ENCODE data around the gene MS4A5.

DNA sequence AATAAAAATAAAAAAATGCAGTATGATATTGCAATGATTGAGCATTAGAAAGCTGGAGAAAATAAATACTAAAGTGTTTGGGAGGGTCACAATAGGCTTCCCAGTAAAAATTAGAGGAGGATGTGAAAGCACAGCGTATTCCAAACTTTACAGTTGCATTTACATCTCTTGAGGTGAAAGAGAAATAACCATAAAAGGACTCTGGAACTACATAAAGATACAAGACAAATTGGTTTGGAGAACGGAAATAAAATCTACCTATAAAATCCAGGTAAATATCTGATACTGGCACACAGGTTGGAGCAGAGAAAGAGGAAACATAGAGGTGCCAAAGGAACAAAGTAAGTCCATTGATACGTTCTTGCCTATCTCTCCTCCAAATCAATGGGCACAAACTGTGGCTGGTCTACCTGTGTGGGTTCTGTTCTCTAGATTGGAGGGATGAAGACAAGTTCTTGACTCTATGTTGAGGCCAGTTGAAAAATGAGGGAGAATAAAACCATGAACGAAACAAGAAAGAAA, 63.2 kb downstream of the MS4A5 start, which contains the start of gene MS4A12:
- TF ChIP-seq, protein P1, sequence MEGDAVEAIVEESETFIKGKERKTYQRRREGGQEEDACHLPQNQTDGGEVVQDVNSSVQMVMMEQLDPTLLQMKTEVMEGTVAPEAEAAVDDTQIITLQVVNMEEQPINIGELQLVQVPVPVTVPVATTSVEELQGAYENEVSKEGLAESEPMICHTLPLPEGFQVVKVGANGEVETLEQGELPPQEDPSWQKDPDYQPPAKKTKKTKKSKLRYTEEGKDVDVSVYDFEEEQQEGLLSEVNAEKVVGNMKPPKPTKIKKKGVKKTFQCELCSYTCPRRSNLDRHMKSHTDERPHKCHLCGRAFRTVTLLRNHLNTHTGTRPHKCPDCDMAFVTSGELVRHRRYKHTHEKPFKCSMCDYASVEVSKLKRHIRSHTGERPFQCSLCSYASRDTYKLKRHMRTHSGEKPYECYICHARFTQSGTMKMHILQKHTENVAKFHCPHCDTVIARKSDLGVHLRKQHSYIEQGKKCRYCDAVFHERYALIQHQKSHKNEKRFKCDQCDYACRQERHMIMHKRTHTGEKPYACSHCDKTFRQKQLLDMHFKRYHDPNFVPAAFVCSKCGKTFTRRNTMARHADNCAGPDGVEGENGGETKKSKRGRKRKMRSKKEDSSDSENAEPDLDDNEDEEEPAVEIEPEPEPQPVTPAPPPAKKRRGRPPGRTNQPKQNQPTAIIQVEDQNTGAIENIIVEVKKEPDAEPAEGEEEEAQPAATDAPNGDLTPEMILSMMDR (conservative IDR thresholded peaks at IDR 0.05; ENCODE audit: low read depth, low read length): no peak
- TF ChIP-seq EZH2 (IDR thresholded peaks at IDR 0.05; ENCODE audit: borderline replicate concordance, low read depth, low read length, poor library complexity, severe bottlenecking): no peak
